NT2/D1 (cell line): Measurements from ENCODE around the gene TSC1.

Source experiments
- SUZ12 ChIP-seq: IDR thresholded peaks from 2 replicates; pipeline ENCODE4 v1.6.1; 2011; ENCODE audit not compliant: insufficient read length, insufficient read depth; ENCODE audit errors: extremely low read depth
- ZNF274 ChIP-seq: IDR thresholded peaks from 2 replicates; pipeline ENCODE4 v1.6.1; 2011; ENCODE audit warnings: mild to moderate bottlenecking, low read depth, low read length

- TF ChIP-seq SUZ12 (no peak), ZNF274 (no peak)
These were observed 64.7 kb downstream of the TSC1 start for GRCh38 chr9:132879457-132880323.
